Astrocyte of the spinal cord (primary cell): Measurements from ENCODE around the gene INPP4B.

ENCODE experiments used
- DNase-seq: peaks from one replicate; pipeline ENCODE4 v3.0.0; 2011; ENCODE audit warnings: low read depth, low spot score
- H3K4me3 ChIP-seq: 2 replicates; pipeline ENCODE4 v1.5.1; 2011; ENCODE audit warnings: low read depth, mild to moderate bottlenecking, low read length, moderate library complexity
- CTCF ChIP-seq: IDR thresholded peaks from 2 replicates; pipeline ENCODE4 v1.5.1; 2012; ENCODE audit warnings: low read depth, mild to moderate bottlenecking, low read length, inconsistent platforms
- in situ Hi-C: cut with HindIII; loops from 2 replicates; pipeline ENCODE4 v1.10.0; 2017; ENCODE audit warnings: low sequenced_read_pairs

Gene INPP4B

GRCh38 chr4:142447009-142447408 is 399.1 kb downstream of the INPP4B start:
- in situ Hi-C loops = no loop called here
- no peak for DNase-seq
- no peak for TF ChIP-seq CTCF
- no peak overlapping the region for H3K4me3 ChIP-seq

GRCh38 chr4:142443469-142443868 is 402.6 kb downstream of the INPP4B start:
- no peak overlapping the region for H3K4me3 ChIP-seq
- no peak for DNase-seq
- in situ Hi-C loops = no loop called here
- no peak for TF ChIP-seq CTCF

GRCh38 chr4:142440093-142440492 is 406.0 kb downstream of the INPP4B start:
- no peak for DNase-seq
- in situ Hi-C loops = no loop called here
- no peak for TF ChIP-seq CTCF
- no peak overlapping the region for H3K4me3 ChIP-seq

- DNase-seq = no peak
- in situ Hi-C loops = no loop called here
- H3K4me3 ChIP-seq = no peak overlapping the region
- no peak for TF ChIP-seq CTCF
Measured at GRCh38 chr4:142435599-142436235, 410.4 kb downstream of the INPP4B start.

GRCh38 chr4:142434519-142435224 is 411.4 kb downstream of the INPP4B start:
- TF ChIP-seq CTCF = no peak
- in situ Hi-C loops = no loop called here
- H3K4me3 ChIP-seq = no peak overlapping the region
- DNase-seq = no peak

GRCh38 chr4:142428715-142429114 is 417.4 kb downstream of the INPP4B start:
- in situ Hi-C loops = no loop called here
- TF ChIP-seq CTCF = no peak
- no peak for DNase-seq
- no peak overlapping the region for H3K4me3 ChIP-seq
